Measurements from ENCODE around the gene SEPTIN8.

Gene SEPTIN8

GRCh38 chr5:132764671-132765238 lies 12.3 kb downstream of the SEPTIN8 start:
- no peak for DNase-seq (ENCODE audit: low read depth)

DNA sequence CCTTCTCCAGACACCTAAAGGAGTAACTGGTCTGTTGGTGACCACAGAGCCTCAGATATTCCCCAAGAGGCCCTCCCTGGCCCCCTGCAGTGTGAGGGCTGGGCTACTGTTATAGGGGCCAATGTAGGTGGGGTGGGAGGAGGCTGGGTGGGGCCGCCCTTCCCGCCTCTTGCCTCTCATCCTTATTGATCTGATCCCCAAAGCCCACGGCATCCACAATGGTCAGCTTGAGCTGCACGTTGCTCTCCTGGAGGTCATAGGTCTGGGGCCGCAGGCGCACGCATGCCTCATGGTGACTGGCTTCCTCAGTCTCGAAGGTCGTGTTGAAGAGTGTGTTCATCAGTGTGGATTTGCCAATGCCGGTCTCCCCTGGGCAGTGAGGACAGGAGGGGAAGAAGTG lies 13.0 kb downstream of the SEPTIN8 start:
- no peak for DNase-seq (ENCODE audit: low read depth)

GRCh38 chr5:132763181-132764036 lies 13.6 kb downstream of the SEPTIN8 start:
- no peak for DNase-seq (ENCODE audit: low read depth)

DNA sequence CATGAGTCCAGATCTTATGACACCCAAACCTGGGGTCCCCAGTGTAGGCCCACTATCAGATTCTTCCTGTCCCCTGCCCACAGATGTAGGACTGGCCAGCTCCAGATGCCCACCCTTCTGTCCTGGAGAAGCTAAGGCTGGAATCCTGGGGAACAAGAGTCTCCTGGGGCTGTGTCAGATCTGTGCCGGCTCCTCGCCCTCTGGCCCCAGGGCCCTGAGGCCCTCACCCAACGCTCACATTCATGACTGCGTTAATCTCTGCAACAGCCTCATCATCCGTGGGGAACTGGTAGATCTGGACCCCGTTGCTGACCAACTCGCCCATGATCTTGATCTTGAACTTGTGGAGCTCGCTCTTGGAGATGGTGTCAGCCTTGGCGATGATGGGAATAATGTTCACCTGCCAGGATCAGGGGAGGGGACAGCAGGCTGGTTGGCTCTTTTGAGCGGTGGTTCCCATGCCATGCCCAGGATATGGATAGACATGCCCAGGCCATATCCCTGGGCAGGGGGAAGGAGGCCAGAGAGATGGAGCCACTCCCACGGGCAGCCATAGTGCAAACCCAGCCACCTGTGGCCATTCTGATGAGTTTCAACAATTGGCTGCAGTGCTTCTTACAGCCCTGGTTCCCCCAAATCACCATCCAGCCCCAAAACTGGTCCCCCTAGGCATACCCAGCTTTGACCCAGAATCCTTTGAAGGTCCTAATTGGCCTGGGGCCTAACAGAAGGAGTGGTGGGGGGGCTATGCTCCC lies 14.6 kb downstream of the SEPTIN8 start:
- DNase-seq (ENCODE audit: low read depth) = no peak

- no peak for DNase-seq (ENCODE audit: low read depth)
These were observed 15.5 kb downstream of the SEPTIN8 start for GRCh38 chr5:132761321-132762240.

GRCh38 chr5:132760601-132761317 lies 16.3 kb downstream of the SEPTIN8 start:
- DNase-seq (ENCODE audit: low read depth) = no peak

- DNase-seq (ENCODE audit: low read depth) = no peak
These were observed 17.0 kb downstream of the SEPTIN8 start for GRCh38 chr5:132760049-132760420.

- no peak for DNase-seq (ENCODE audit: low read depth)
These were observed 17.7 kb downstream of the SEPTIN8 start for GRCh38 chr5:132759114-132760048.

DNA sequence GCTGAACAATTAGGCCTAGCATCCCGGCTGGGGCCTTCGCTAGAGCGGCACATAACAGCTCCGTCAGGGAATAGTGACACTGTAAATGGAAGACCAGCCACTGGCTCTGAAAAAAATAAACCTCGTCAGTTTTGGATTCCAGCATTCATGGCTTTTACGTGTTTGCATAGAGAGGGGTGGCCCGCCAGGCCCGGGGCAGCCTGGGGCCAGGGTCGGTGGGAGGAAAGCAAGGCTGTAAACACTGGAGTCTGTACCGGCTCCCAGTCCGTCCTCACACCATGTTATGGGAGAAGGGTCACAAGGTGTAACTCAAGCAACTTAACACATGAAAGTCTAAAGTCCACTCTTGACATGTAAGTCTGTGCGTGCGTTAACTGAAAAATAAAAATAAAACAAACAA lies 18.6 kb downstream of the SEPTIN8 start:
- no peak for DNase-seq (ENCODE audit: low read depth)

DNA sequence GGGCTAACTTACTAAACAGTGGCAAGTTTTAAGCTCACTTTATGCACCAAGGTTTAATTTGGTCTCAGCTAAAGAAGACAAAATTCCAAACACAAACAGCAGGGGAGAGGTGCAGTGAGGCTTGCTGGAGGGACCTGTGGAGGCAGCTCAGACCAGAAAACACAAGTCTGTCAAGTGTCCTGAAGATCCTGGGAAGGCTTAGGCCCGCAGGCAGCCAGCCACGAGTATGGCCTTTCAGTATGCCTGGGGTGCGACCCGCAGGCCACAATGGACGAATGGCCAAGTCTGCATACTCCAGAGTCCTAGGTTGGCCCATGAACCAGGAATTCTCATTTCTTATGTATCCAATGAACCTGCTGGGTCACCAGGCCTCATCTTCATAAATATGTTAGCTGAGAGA lies 20.5 kb downstream of the SEPTIN8 start:
- no peak for DNase-seq (ENCODE audit: low read depth)

DNA sequence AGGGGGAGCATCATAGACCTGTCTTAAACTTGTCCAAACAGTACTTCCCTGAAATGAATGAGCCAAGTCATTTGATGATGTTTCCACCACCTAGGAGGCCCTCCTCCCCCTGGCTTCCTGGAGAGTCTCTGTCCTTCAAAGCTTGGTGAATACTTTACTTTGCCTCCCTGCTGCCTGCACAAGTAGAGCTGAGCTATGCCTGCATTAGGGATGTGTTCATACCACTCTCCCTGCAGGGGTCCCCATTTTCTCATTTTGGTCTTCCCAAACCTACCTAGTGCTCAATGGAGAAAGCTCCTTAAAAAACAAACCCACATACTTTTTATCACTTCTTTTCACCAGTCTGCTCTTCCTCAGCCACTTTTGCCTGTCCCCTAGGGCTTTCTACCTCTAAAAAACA lies 22.1 kb downstream of the SEPTIN8 start:
- peak; percentile 24 for DNase-seq (ENCODE audit: low read depth)

- DNase-seq (ENCODE audit: low read depth) = no peak
These were observed 22.9 kb downstream of the SEPTIN8 start for GRCh38 chr5:132754111-132754510.

GRCh38 chr5:132753135-132753987 lies 23.7 kb downstream of the SEPTIN8 start:
- no peak for DNase-seq (ENCODE audit: low read depth)

- DNase-seq (ENCODE audit: low read depth) = no peak
These were observed 24.4 kb downstream of the SEPTIN8 start for GRCh38 chr5:132752581-132753125.

- no peak for DNase-seq (ENCODE audit: low read depth)
These were observed 25.0 kb downstream of the SEPTIN8 start for GRCh38 chr5:132751971-132752580.

- DNase-seq (ENCODE audit: low read depth) = peak; percentile 77
These were observed 25.6 kb downstream of the SEPTIN8 start for GRCh38 chr5:132751444-132751843.

DNA sequence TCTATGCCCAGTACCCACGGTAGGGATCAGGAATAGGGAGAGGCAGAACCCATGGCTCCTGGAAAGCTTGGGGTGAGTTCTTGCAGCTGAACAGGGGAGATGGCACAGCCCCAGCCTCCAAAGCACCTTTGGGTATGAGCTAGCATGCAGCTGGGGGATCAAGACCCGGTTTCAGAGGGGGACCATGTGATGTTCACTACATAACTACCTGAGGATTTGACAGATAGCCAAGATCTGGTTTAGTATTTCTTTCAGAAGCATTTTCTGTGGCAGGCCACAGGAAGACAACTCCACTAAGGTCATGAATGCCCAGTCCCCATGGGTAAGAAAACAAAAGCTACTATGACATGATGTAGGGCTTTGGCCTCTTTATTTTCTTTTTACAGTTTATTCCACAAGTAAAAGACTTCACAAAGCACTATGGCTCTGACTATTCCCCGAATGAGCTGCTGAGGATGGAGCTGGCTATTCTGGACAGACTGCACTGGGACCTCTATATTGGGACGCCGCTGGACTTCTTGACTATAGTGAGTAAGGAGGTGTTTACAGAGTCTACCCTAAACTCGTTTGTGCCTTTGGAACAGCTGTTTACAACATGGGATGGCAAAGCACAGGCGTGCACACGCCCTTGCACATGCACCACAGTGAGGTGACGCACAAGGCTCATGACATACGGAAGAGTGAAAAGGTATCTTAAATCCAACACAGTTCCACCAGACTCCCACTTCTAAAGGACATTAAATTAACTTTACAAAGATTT lies 26.4 kb downstream of the SEPTIN8 start:
- no peak for DNase-seq (ENCODE audit: low read depth)

DNA sequence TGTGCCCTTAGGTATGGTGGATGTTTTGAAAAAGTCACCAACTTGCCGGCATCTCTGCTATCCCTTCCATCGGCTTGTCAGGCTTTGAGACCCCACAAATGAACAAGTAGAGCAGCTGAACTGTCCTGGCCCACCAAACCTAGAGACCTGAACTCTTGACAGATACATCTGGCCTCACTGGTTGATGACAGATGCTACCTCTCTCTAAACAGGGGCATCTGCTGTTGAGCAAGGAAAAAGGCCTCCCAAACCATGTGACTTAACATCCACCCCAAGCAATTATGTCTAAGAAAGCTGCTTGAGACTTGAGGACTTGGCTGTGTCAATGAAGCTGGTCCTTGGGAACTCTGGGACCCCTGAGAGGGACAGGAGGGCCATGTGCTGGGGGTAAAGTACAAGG lies 27.5 kb downstream of the SEPTIN8 start:
- DNase-seq (ENCODE audit: low read depth) = no peak
